ENCODE data around the gene XPO1.
"Not testable (repeated sequence)": the region's sequence is repeated elsewhere in the genome, so short reads cannot be mapped to it uniquely, and the experiment has no call there.

The XPO1 gene

GRCh38 chr2:61538200-61538919 lies at the start of gene XPO1:
TSS of gene XPO1 (minus strand) at chr2:61538356. CDS start at chr2:61533897, 4,459 bp downstream.
- TF ChIP-seq CTCF (conservative IDR thresholded peaks at IDR 0.05; ENCODE audit: control insufficient read depth, insufficient read depth, low read depth, low read length): no peak
- peak; percentile 99 for DNase-seq (ENCODE audit: low read depth)
- H3K4me3 ChIP-seq (ENCODE audit: control insufficient read depth, low read depth, low read length): peak within 1 kb of the TSS; percentile 96

- not testable (repeated sequence) for H3K4me3 ChIP-seq (ENCODE audit: control insufficient read depth, low read depth, low read length); DNase-seq (ENCODE audit: low read depth)
Observed at GRCh38 chr2:61586928-61587327, 48.8 kb upstream of the XPO1 start.

GRCh38 chr2:61585383-61585782 lies 47.2 kb upstream of the XPO1 start:
- DNase-seq (ENCODE audit: low read depth): no peak
- no peak for TF ChIP-seq CTCF (conservative IDR thresholded peaks at IDR 0.05; ENCODE audit: control insufficient read depth, insufficient read depth, low read depth, low read length)
- H3K4me3 ChIP-seq (ENCODE audit: control insufficient read depth, low read depth, low read length): no peak overlapping the region

- DNase-seq (ENCODE audit: low read depth); H3K4me3 ChIP-seq (ENCODE audit: control insufficient read depth, low read depth, low read length): not testable (repeated sequence)
Observed at GRCh38 chr2:61584368-61584767, 46.2 kb upstream of the XPO1 start.

- DNase-seq (ENCODE audit: low read depth): no peak
- H3K4me3 ChIP-seq (ENCODE audit: control insufficient read depth, low read depth, low read length): no peak overlapping the region
- no peak for TF ChIP-seq CTCF (conservative IDR thresholded peaks at IDR 0.05; ENCODE audit: control insufficient read depth, insufficient read depth, low read depth, low read length)
Observed at GRCh38 chr2:61582165-61582564, 44.0 kb upstream of the XPO1 start.

GRCh38 chr2:61581716-61582115 lies 43.6 kb upstream of the XPO1 start:
- no peak for TF ChIP-seq CTCF (conservative IDR thresholded peaks at IDR 0.05; ENCODE audit: control insufficient read depth, insufficient read depth, low read depth, low read length)

GRCh38 chr2:61575447-61575859 lies 37.3 kb upstream of the XPO1 start:
- no peak overlapping the region for H3K4me3 ChIP-seq (ENCODE audit: control insufficient read depth, low read depth, low read length)
- TF ChIP-seq CTCF (conservative IDR thresholded peaks at IDR 0.05; ENCODE audit: control insufficient read depth, insufficient read depth, low read depth, low read length): no peak
- no peak for DNase-seq (ENCODE audit: low read depth)

More at GRCh38 chr2:61581716-61582115, 43.6 kb upstream of the XPO1 start:
- no peak for DNase-seq (ENCODE audit: low read depth)
- no peak overlapping the region for H3K4me3 ChIP-seq (ENCODE audit: control insufficient read depth, low read depth, low read length)

GRCh38 chr2:61566566-61566965 lies 28.4 kb upstream of the XPO1 start:
- no peak overlapping the region for H3K4me3 ChIP-seq (ENCODE audit: control insufficient read depth, low read depth, low read length)
- no peak for TF ChIP-seq CTCF (conservative IDR thresholded peaks at IDR 0.05; ENCODE audit: control insufficient read depth, insufficient read depth, low read depth, low read length)
- DNase-seq (ENCODE audit: low read depth): peak; percentile 7

Data from fibroblast of mammary gland (primary cell).